Psoas muscle (tissue), 8 donors: ENCODE results near the gene TSPAN7. TPM values are rescaled to one million over a fixed set of nuclear protein-coding genes. Genes with fewer than 3 reads are reported as not detected.

Experiments used
- ATAC-seq, 4 donors: fragments of 200-7000 bp; cut with Tn5 transposase; one replicate each; pipeline ENCODE4 v1.9.1; 2020; ENCODE audit warnings: moderate library complexity in 3 of 4, mild to moderate bottlenecking in 2 of 4
- DNase-seq, 2 donors: peaks; one replicate each; pipeline ENCODE4 v3.0.0-alpha.2; 2020
- H3K27ac ChIP-seq: fragments of 200-600 bp; one replicate; pipeline ENCODE4 v1.8.0; 2022
- H3K27me3 ChIP-seq, 3 donors: fragments of 200-600 bp in 1 of 3; one replicate each; pipeline versions ENCODE4 v1.6.1 to v1.8.0; 2013 to 2022; ENCODE audit warnings: low read length in 2 of 3, mild to moderate bottlenecking in 2 of 3, moderate library complexity in 1 of 3; ENCODE audit not compliant: insufficient read depth in 3 of 3
- H3K36me3 ChIP-seq, 2 donors: fragments of 200-600 bp in 1 of 2; one replicate each; pipeline versions ENCODE4 v1.6.1 to v1.8.0; 2013 to 2022; ENCODE audit warnings: low read depth in 1 of 2, mild to moderate bottlenecking in 1 of 2, moderate library complexity in 1 of 2; ENCODE audit not compliant: insufficient read depth in 1 of 2
- H3K4me1 ChIP-seq: fragments of 200-600 bp; one replicate; pipeline ENCODE4 v1.8.0; 2022
- H3K4me3 ChIP-seq: fragments of 200-600 bp; one replicate; pipeline ENCODE4 v1.8.0; 2022; ENCODE audit warnings: mild to moderate bottlenecking
- H3K9me3 ChIP-seq: fragments of 200-600 bp; one replicate; pipeline ENCODE4 v1.8.0; 2022
- WGBS, 3 donors: extraction: QIAGEN DNeasy Blood & Tissue Kit; methylation state at CpG; one replicate each; pipeline versions ENCODE4 v1.1.6 to v1.1.7; 2013; 5-methylcytosine and 5-hydroxymethylcytosine counted together
- intact Hi-C, 2 donors: fragments of 100-400 bp; cut with DNase I; formaldehyde crosslinking; loops; one replicate each; pipeline versions ENCODE4 v1.11.0 to v1.14.2; 2022
- polyA plus RNA-seq, 3 donors: library from polyadenylated mRNA; stranded (reverse); fragments of 200-250 nt; gene quantifications; one replicate each; pipeline ENCODE4 v1.2.3, GENCODE V29; 2013
- total RNA-seq, 4 donors: library from RNA; stranded (reverse); fragmentation: NEBNext Ultra II Directional in 2 of 4; extraction: Animal tissue kit (Norgen Biotek cat#: 25700) in 2 of 4; gene quantifications; one replicate each; pipeline versions ENCODE4 v1.2.1 to v1.2.4, GENCODE V29; 2021 to 2023
- TF ChIP-seq, protein P1 (sequence below): fragments of 200-600 bp; IDR thresholded peaks from one replicate; pipeline ENCODE4 v1.8.0; 2022; ENCODE audit warnings: antibody characterized with exemption
- donor health status: healthy with polysubstance abuse.
- donor health status: DM: no; HTN: no; CAD: no; lungs with moderate emphysema.
- donor health status: Bipolar disorder and iron deficiency.
- donor health status: healthy.
- donor health status: DM: yes; HTN: yes; CAD: no.
- donor health status: DM: no; HTN: no; CAD: no.
- donor health status: DM: no; HTN: no; CAD: no.
- donor health status: DM: yes; HTN: yes; CAD: no.

TSPAN7 gene
- total and polyA plus RNA-seq, 7 donors: 65.2 to 234 (median 136) TPM

DNA sequence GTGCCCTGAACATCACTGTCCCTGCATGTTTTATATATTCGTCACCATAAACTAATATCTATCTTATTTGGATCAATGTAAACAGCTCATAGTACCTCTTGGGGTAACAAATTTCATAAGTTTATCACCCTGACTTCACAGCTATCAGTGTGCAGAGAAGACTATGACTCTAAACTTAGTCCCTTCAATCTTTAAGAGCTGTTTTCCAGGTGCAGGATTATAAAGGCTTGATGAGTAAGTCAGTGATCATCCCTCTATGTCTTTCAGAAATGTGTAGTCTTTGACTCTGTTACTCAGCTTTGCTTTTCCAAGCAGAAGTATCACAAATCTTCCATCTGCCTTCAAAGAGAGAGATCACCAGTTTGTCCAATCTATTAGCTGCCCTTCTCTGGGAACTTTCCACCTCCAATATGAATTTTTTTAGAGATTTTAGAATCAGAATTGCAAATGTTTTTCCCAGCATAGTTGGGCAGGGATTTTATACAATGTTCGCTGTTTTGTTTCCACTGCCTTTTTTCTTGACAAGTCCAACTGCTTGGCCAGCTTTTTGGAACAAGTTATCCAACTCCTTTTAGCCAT, 45.1 kb upstream of the TSPAN7 start:
- Histone ChIP-seq H3K27ac (no peak overlapping the region), H3K27me3 (peaks cover 0 to 9% (median 0%) of the 10 kb centered on the region in 3 donors), H3K36me3 (no peaks in the 10 kb centered on the region), H3K9me3 (no peaks in the 10 kb centered on the region), H3K4me1 (no peaks in the 10 kb centered on the region), H3K4me3 (no peak overlapping the region)
- intact Hi-C loops: no loop called here
- WGBS, 3 donors: 57 to 93% (median 68%) methylated on average over 2 of the region's 2 CpGs
- no peak for DNase-seq
- TF ChIP-seq, protein P1, sequence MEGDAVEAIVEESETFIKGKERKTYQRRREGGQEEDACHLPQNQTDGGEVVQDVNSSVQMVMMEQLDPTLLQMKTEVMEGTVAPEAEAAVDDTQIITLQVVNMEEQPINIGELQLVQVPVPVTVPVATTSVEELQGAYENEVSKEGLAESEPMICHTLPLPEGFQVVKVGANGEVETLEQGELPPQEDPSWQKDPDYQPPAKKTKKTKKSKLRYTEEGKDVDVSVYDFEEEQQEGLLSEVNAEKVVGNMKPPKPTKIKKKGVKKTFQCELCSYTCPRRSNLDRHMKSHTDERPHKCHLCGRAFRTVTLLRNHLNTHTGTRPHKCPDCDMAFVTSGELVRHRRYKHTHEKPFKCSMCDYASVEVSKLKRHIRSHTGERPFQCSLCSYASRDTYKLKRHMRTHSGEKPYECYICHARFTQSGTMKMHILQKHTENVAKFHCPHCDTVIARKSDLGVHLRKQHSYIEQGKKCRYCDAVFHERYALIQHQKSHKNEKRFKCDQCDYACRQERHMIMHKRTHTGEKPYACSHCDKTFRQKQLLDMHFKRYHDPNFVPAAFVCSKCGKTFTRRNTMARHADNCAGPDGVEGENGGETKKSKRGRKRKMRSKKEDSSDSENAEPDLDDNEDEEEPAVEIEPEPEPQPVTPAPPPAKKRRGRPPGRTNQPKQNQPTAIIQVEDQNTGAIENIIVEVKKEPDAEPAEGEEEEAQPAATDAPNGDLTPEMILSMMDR: no peak
- ATAC-seq: no peak

DNA sequence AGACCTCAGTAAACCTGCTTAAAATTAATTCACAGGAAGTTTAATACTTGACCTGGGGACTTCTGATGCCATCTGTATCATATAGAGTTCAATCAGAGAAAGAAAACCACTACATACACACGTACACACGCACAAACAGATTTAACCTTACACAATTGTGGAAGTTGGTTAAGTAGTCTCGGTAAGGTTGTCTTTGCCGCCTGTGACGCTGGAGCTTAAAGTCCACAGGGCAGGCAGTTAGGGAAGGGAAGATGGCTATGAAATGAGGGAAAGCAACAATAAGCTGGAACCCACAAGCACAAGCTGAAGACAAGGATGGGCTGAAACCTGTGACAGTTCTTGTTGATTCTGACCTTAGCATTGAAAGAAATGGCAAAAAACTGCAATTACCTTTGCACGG, 41.7 kb upstream of the TSPAN7 start:
- H3K36me3 ChIP-seq: no peaks in the 10 kb centered on the region
- no peak overlapping the region for H3K27ac ChIP-seq
- DNase-seq (no peak), ATAC-seq (no peak)
- intact Hi-C loops: no loop called here
- no peaks in the 10 kb centered on the region for H3K4me1 ChIP-seq
- peaks cover 0 to 7% (median 0%) of the 10 kb centered on the region in 3 donors for H3K27me3 ChIP-seq
- 81 to 92% (median 88%) methylated on average over 6 of the region's 6 CpGs for WGBS, 3 donors
- TF ChIP-seq, protein P1: no peak
- H3K4me3 ChIP-seq: no peak overlapping the region
- no peaks in the 10 kb centered on the region for H3K9me3 ChIP-seq

GRCh38 chrX:38538134-38538533, 23.2 kb upstream of the TSPAN7 start:
- TF ChIP-seq, protein P1: no peak
- no peaks in the 10 kb centered on the region for H3K27me3 ChIP-seq
- no peaks in the 10 kb centered on the region for H3K4me1 ChIP-seq
- no peaks in the 10 kb centered on the region for H3K36me3 ChIP-seq
- ATAC-seq: peak; percentile 86 to 91 (median 88)
- no peak for DNase-seq
- H3K4me3 ChIP-seq: no peak overlapping the region
- WGBS, 3 donors: 15 to 25% (median 20%) methylated on average over 2 of the region's 2 CpGs
- intact Hi-C loops: no loop called here
- peak overlapping the region; percentile 6 for H3K27ac ChIP-seq
- peaks cover 9% of the 10 kb centered on the region for H3K9me3 ChIP-seq

GRCh38 chrX:38539748-38540147, 21.6 kb upstream of the TSPAN7 start:
- Histone ChIP-seq H3K4me1 (no peaks in the 10 kb centered on the region), H3K4me3 (no peak overlapping the region), H3K27me3 (no peaks in the 10 kb centered on the region), H3K9me3 (peaks cover 9% of the 10 kb centered on the region), H3K27ac (no peak overlapping the region), H3K36me3 (no peaks in the 10 kb centered on the region)
- 50 to 66% (median 51%) methylated on average over 1 of the region's 1 CpG for WGBS, 3 donors
- TF ChIP-seq, protein P1: no peak
- ATAC-seq: peak in 3 of 4 donors; percentile 44 to 62 (median 50)
- intact Hi-C loops: no loop called here
- no peak for DNase-seq

DNA sequence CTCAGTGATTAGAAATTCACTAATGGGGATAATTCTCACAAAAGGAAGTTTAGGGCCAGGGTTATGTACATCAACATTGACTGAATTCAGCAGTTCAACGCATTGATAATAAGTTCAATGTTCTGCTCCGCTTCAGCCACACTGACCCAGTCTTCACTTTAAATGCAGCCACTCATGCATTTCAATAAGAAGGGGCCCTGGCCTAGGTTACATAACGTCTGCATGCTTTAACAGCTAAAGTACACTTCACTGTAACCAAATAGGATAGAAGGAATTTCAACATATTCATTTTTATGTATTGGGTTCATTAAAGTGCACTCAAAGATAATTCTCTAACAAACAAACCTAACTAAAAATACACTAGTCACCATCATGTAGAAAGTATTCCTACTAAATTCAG, 12.8 kb upstream of the TSPAN7 start:
- intact Hi-C loops: no loop called here
- Histone ChIP-seq H3K9me3 (peaks cover 8% of the 10 kb centered on the region), H3K4me3 (no peak overlapping the region), H3K4me1 (no peaks in the 10 kb centered on the region), H3K36me3 (no peaks in the 10 kb centered on the region), H3K27me3 (no peaks in the 10 kb centered on the region), H3K27ac (no peak overlapping the region)
- 54 to 89% (median 84%) methylated on average over 3 of the region's 3 CpGs for WGBS, 3 donors
- TF ChIP-seq, protein P1: no peak
- no peak for ATAC-seq
- no peak for DNase-seq
